ENCODE results near the gene NR1D1.

DNA sequence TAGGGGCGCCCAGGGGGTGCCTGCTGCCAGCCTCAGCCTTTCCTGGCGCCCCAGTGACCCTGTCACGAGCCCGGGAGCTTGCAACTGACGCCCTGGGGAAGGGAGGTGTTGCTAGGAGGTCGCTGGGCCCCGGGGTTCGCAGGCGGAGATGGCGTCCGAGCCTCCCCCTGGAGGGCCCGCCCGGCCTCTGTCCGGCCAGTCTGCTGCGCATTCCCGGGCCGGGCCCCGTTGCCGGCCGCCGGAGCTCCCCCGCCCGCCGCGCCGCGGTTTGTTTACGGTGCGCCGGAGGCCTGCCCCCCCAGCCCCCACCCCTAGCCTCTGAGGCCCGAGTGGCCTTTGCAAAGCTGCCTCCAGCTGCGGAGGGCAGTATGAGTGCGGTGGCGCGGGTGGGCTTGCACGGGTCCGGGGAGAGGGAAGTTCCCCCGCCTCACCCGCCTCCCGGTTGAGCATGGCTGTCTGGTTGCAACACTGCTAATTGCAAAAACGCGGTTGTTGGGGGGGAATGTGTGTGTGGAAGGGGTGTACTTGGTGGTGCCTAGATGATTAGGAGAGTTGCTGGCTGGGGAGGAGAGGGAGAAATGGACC lies 37.1 kb downstream of the NR1D1 start:
- TF ChIP-seq, protein P1, sequence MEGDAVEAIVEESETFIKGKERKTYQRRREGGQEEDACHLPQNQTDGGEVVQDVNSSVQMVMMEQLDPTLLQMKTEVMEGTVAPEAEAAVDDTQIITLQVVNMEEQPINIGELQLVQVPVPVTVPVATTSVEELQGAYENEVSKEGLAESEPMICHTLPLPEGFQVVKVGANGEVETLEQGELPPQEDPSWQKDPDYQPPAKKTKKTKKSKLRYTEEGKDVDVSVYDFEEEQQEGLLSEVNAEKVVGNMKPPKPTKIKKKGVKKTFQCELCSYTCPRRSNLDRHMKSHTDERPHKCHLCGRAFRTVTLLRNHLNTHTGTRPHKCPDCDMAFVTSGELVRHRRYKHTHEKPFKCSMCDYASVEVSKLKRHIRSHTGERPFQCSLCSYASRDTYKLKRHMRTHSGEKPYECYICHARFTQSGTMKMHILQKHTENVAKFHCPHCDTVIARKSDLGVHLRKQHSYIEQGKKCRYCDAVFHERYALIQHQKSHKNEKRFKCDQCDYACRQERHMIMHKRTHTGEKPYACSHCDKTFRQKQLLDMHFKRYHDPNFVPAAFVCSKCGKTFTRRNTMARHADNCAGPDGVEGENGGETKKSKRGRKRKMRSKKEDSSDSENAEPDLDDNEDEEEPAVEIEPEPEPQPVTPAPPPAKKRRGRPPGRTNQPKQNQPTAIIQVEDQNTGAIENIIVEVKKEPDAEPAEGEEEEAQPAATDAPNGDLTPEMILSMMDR (IDR thresholded peaks at IDR 0.05) = no peak
- TF ChIP-seq POLR2A (IDR thresholded peaks at IDR 0.05) = no peak

Data from testis (tissue), 2 donors.